K562 (cell line): Measurements from ENCODE around the gene RIPOR2. TPM values are rescaled to one million over a fixed set of nuclear protein-coding genes. Genes with fewer than 3 reads are reported as not detected.

Experiments
- ATAC-seq: fragments of 200-7000 bp; cut with Tn5 transposase; 3 replicates; pipeline ENCODE4 v1.9.1; 2020; ENCODE audit warnings: moderate library complexity
- BruUV-seq: library from RNA; stranded (reverse); fragments of 400-500 nt; replicated peaks from 2 replicates; lab custom pipeline; 2021; lab: Mats Ljungman, UMichigan
- CTCF ChIA-PET: fragments of 300-600 bp; formaldehyde crosslinking; extraction: SDS; loops from one replicate; lab custom pipeline; 2021; ENCODE audit warnings: low intra/inter-chr PET ratio; lab: Yijun Ruan, JAX
- POLR2A ChIA-PET: fragments of 300-600, 350-650 bp; sonication (Branson Sonifier 250); formaldehyde crosslinking; extraction: SDS; loops from one replicate; lab custom pipeline; 2021; ENCODE audit warnings: antibody characterized with exemption, inconsistent platforms; lab: Yijun Ruan, JAX
- DNase-seq, 4 experiments: peaks; one replicate each; pipeline versions ENCODE4 v3.0.0 to v3.0.0-alpha.2; 2011 to 2018; ENCODE audit warnings: low spot score in 3 of 4, mixed read lengths in 3 of 4; ENCODE audit errors: extremely low read depth in 1 of 4
- FAIRE-seq: peaks from 2 replicates; lab custom pipeline; 2011; peaks lifted over from hg19 to GRCh38; lab: Jason Lieb, UNC
- H2AFZ ChIP-seq: 2 replicates; pipeline ENCODE4 v1.6.0; 2011; ENCODE audit warnings: low read depth, low read length, control low read depth, inconsistent platforms
- H3K27ac ChIP-seq: fragments of 200-600 bp; 3 replicates; pipeline ENCODE4 v1.8.0; 2011; ENCODE audit warnings: low read depth, mild to moderate bottlenecking, control low read depth, inconsistent platforms, low read length, moderate library complexity, mixed read lengths; ENCODE audit errors: extremely low read depth
- H3K27me3 ChIP-seq, 2 experiments: fragments of 300-600 bp in 1 of 2; 2 replicates in 1 of 2; 3 replicates in 1 of 2; pipeline versions ENCODE4 v1.6.0 to v1.8.0; 2011; ENCODE audit warnings: inconsistent platforms in 2 of 2, low read length in 2 of 2, mild to moderate bottlenecking in 1 of 2, mixed read lengths in 1 of 2, moderate library complexity in 1 of 2; ENCODE audit not compliant: control insufficient read depth in 2 of 2, insufficient read depth in 2 of 2
- H3K36me3 ChIP-seq: fragments of 300-600 bp; 3 replicates; pipeline ENCODE4 v1.8.0; 2011; ENCODE audit warnings: mild to moderate bottlenecking, low read length, inconsistent platforms; ENCODE audit not compliant: control insufficient read depth, insufficient read depth
- H3K4me1 ChIP-seq, 2 experiments: fragments of 200-600 bp in 1 of 2; replicated peaks in 1 of 2; 2 replicates in 1 of 2; 3 replicates in 1 of 2; pipeline versions ENCODE4 v1.5.1 to v1.8.0; 2011; ENCODE audit warnings: inconsistent platforms in 2 of 2, low read length in 2 of 2, mild to moderate bottlenecking in 1 of 2, mixed read lengths in 1 of 2, moderate library complexity in 1 of 2; ENCODE audit not compliant: control insufficient read depth in 2 of 2, insufficient read depth in 2 of 2
- H3K4me2 ChIP-seq: 2 replicates; pipeline ENCODE4 v1.6.1; 2011; ENCODE audit warnings: low read length, control low read depth, inconsistent platforms, mixed read lengths; ENCODE audit not compliant: insufficient read depth
- H3K4me3 ChIP-seq: fragments of 200-600 bp; sonication (generic), shearing (Covaris generic); 2 replicates; pipeline ENCODE4 v1.5.1; 2016; ENCODE audit warnings: control low read depth, inconsistent platforms
- H3K79me2 ChIP-seq: fragments of 200-600 bp; 3 replicates; pipeline ENCODE4 v1.8.0; 2011; ENCODE audit warnings: low read length, inconsistent platforms; ENCODE audit not compliant: control insufficient read depth, insufficient read depth
- H3K9ac ChIP-seq, 2 experiments: 2 replicates each; pipeline versions ENCODE4 v1.6.0 to v1.6.1; 2011; ENCODE audit warnings: low read depth in 2 of 2, low read length in 2 of 2, control low read depth in 1 of 2, inconsistent platforms in 1 of 2, mild to moderate bottlenecking in 1 of 2, mixed read lengths in 1 of 2; ENCODE audit not compliant: insufficient read depth in 1 of 2
- H3K9me1 ChIP-seq: one replicate; pipeline ENCODE4 v1.6.0; 2011; ENCODE audit warnings: inconsistent platforms, mild to moderate bottlenecking, low read length, moderate library complexity; ENCODE audit not compliant: control insufficient read depth, insufficient read depth
- H3K9me3 ChIP-seq: replicated peaks from 2 replicates; pipeline ENCODE4 v1.5.1; 2011; ENCODE audit warnings: low read depth, low read length, inconsistent platforms; ENCODE audit not compliant: control insufficient read depth, insufficient read depth
- H4K20me1 ChIP-seq: replicated peaks from 2 replicates; pipeline ENCODE4 v1.6.1; 2011; ENCODE audit warnings: low read length, inconsistent platforms, mixed read lengths; ENCODE audit not compliant: control insufficient read depth, insufficient read depth
- ATF7 ChIP-seq: fragments of 450-650 bp; IDR thresholded peaks from 2 replicates; pipeline ENCODE4 v1.7.1; 2014; ENCODE audit warnings: mild to moderate bottlenecking, moderate library complexity
- BRD4 ChIP-seq: fragments of 200-600 bp; sonication (generic); IDR thresholded peaks from 2 replicates; pipeline ENCODE4 v1.6.1; 2017; ENCODE audit warnings: inconsistent platforms
- MTA1 ChIP-seq: fragments of 450-650 bp; IDR thresholded peaks from 2 replicates; pipeline ENCODE4 v1.6.1; 2017; ENCODE audit warnings: borderline replicate concordance
- PPARD ChIP-seq: fragments of 250-450 bp; sonication (Bioruptor Pico); IDR thresholded peaks from 2 replicates; pipeline ENCODE4 v1.8.0; 2022; ENCODE audit warnings: inconsistent platforms, mild to moderate bottlenecking, moderate library complexity
- WGBS: fragments of 100-300 bp; shearing (Covaris generic); methylation state at CpG from one replicate; pipeline ENCODE4 v1.1.6; 2016; ENCODE audit warnings: low coverage, mixed read lengths; ENCODE audit not compliant: insufficient coverage; ENCODE audit errors: missing lambda C conversion rate; 5-methylcytosine and 5-hydroxymethylcytosine counted together
- in situ Hi-C: fragments of 300-500 bp; cut with MboI; formaldehyde crosslinking; loops from 4 replicates; pipeline ENCODE4 v1.15.0; 2018; ENCODE audit warnings: inconsistent platforms, mixed read lengths
- intact Hi-C: fragments of 100-400 bp; cut with micrococcal nuclease; formaldehyde crosslinking; loops from 2 replicates; pipeline ENCODE4 v1.14.2; 2022
- polyA plus RNA-seq, 8 experiments: library from polyadenylated mRNA; depleted of rRNA in 4 of 8; stranded (reverse) in 5 of 8; unstranded in 3 of 8; fragments of >200 nt; fragmentation: Nextera tagmentation in 2 of 8; fragmentation: Illumina TruSeq in 1 of 8; extraction: Ambion mirVana in 2 of 8; extraction: Trizol in 1 of 8; gene quantifications; 2 replicates each; pipeline versions ENCODE4 v1.2.1 to v1.2.3, GENCODE V29; 2011 to 2014; ENCODE audit warnings: inconsistent platforms in 1 of 8, missing spikeins in 1 of 8
- total RNA-seq, 7 experiments: library from RNA; depleted of rRNA in 6 of 7; stranded (reverse); fragments of >200 nt in 6 of 7; fragmentation: Illumina TruSeq in 2 of 7; extraction: Trizol in 2 of 7; gene quantifications; 2 replicates each; pipeline versions ENCODE4 v1.2.1 to v1.2.3, GENCODE V29; 2011 to 2021; ENCODE audit warnings: low replicate concordance in 1 of 7
- TF ChIP-seq, protein P1 (sequence below), 2 experiments: fragments of 450-650 bp in 1 of 2; sonication (generic) in 1 of 2; formaldehyde crosslinking in 1 of 2; IDR thresholded peaks in 1 of 2; conservative IDR thresholded peaks in 1 of 2; 2 replicates each; pipeline versions ENCODE4 v1.6.1 to v1.8.1; 2016 to 2023; ENCODE audit warnings: mild to moderate bottlenecking in 2 of 2, moderate library complexity in 2 of 2, inconsistent platforms in 1 of 2, missing genetic modification reagents in 1 of 2
- TF ChIP-seq, protein P2 (sequence below): fragments of 250-450 bp; sonication (Bioruptor Pico); IDR thresholded peaks from 2 replicates; pipeline ENCODE4 v1.4.0; 2020; ENCODE audit warnings: mild to moderate bottlenecking

Gene RIPOR2
- total and polyA plus RNA-seq, 9 of the 15 experiments (the other 6 are each of a cell fraction or from before 2014, with no cell fraction given): 0.04 to 1.0 (median 0.47) TPM; not detected in 2

DNA sequence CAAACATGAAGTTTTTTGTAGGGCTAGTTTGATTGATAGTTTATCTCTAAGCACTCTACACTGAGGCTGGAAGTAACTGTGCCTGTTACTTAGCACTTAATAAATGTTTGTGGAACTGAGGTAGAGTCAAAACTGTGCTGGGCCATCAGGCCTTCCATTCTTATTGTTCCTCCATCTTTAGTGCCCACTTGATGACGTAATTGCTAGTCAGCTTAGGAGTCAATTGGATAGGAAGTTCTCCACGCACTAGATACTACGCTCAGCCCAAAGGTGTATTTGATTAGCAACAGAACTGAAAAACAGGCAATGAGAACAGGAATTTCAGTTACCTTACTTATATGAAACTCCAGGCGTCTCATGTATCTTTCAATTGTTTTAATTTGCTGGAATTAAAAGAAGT lies 67.0 kb downstream of the RIPOR2 start:
- POLR2A ChIA-PET: no interaction called here
- DNase-seq: no peak
- H3K9ac ChIP-seq: no peak overlapping the region
- no peaks in the 10 kb centered on the region for H3K9me3 ChIP-seq
- BruUV-seq: no TSS peak
- in situ Hi-C loops: no loop called here
- H4K20me1 ChIP-seq: no peaks in the 10 kb centered on the region
- no peak overlapping the region for H3K4me3 ChIP-seq
- TF ChIP-seq, protein P1, sequence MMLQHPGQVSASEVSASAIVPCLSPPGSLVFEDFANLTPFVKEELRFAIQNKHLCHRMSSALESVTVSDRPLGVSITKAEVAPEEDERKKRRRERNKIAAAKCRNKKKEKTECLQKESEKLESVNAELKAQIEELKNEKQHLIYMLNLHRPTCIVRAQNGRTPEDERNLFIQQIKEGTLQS (IDR thresholded peaks at IDR 0.05): peak; percentile 68; the same call in 1 of the 2 replicates
- TF ChIP-seq, protein P1 (CRISPR knock-in tag; conservative IDR thresholded peaks at IDR 0.05): no peak
- TF ChIP-seq, protein P2, sequence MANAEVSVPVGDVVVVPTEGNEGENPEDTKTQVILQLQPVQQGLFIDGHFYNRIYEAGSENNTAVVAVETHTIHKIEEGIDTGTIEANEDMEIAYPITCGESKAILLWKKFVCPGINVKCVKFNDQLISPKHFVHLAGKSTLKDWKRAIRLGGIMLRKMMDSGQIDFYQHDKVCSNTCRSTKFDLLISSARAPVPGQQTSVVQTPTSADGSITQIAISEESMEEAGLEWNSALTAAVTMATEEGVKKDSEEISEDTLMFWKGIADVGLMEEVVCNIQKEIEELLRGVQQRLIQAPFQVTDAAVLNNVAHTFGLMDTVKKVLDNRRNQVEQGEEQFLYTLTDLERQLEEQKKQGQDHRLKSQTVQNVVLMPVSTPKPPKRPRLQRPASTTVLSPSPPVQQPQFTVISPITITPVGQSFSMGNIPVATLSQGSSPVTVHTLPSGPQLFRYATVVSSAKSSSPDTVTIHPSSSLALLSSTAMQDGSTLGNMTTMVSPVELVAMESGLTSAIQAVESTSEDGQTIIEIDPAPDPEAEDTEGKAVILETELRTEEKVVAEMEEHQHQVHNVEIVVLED (CRISPR knock-in tag): no peak
- TF ChIP-seq MTA1 (no peak), ATF7 (peak; percentile 47; the same call in 1 of the 2 replicates), PPARD (CRISPR knock-in tag) (no peak), BRD4 (no peak)
- TF ChIP-seq, all 486 proteins: peak for 2
- Histone ChIP-seq H2AFZ (no peak overlapping the region), H3K4me1 (no peaks in the 10 kb centered on the region), H3K9me1 (no peaks in the 10 kb centered on the region), H3K27me3 (peaks cover 0 to 8% of the 10 kb centered on the region in 2 experiments; a peak in 1 of 5 replicates), H3K36me3 (no peaks in the 10 kb centered on the region), H3K4me2 (no peak overlapping the region), H3K27ac (no peak overlapping the region), H3K79me2 (no peaks in the 10 kb centered on the region)
- ATAC-seq (no peak), FAIRE-seq (no peak)
- intact Hi-C loops: no loop called here
- CTCF ChIA-PET: no interaction called here
- WGBS: 2% methylated on average over 4 of the region's 4 CpGs
